Measurements from ENCODE around the gene PRKD2.

PRKD2 gene

GRCh38 chr19:46660008-46660517 lies 56.9 kb downstream of the PRKD2 start:
- no peak for DNase-seq

- DNase-seq: peak in 1 of 2 donors; percentile 9
Measured at GRCh38 chr19:46659151-46660007, 57.5 kb downstream of the PRKD2 start.

- no peak for DNase-seq
Measured at GRCh38 chr19:46656541-46656940, 60.4 kb downstream of the PRKD2 start.

GRCh38 chr19:46654621-46655152 lies 62.2 kb downstream of the PRKD2 start:
- no peak for DNase-seq

DNA sequence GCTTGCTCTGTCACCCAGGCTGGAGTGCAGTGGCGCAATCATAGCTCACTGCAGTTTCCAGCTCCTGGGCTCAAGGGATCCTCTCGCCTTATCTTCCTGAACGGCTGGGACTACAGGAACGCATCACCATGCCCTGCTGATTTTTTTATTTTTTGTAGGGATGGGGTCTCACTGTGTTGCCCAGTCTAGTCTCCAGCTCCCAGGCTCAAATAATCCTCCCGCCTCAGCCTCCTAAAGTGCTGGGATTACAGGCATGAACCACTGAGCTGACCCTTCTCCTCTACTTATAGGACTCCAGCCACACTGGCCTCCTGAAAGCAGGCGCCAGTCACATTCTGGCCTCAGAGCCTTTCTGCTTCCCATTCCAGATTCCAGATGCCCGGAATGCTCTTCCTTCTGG lies 66.5 kb downstream of the PRKD2 start:
- DNase-seq: no peak

DNA sequence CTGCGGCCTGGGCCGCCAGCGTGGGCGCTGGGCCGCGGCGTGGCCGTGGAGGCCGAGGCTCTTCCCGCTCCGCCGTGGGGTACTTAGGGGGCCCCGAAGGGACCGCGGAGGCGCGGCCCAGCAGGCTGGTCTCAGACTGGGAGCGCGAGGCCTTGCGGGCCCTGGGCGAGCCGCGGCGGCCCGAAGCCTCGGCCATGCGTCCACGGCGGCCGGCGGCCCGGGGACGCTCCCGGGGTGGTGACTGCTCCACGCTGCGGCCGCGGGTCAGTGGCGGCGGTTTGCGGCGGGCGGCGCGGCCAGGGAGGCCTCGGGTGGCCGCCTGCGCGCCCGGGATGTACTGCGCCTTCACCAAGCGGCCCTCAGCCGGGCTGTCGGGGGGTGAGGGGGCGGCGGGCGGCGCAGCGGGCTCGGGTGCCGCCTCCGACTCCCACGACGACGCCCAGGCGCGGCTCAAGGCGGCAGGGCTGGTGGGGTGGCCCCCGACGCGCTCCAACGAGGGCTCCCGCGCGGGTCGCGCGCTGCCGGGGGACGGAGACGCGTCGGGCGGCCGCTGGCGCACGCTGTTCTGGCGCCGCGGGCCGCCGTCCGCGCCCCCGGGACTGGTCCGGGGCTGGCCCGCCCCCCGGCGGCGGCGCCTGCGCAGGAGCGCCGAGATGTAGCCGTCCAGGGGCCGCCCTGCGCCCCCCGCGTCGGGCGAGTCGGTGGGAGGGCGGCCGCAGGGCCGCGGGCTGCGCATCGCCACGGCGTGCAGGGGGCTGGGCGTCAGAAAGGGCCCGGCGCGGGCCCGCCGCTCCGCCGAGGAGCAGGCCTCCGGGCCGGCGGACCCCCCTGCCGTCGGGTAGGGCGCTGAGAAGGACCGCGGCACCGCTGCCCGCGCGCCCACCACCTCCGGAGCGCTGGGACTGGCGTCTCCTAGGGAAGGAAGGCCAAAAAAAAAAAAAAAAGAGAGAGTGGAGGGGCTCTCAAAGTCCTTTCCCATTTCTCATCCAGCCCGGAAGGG lies 67.7 kb downstream of the PRKD2 start:
- no peak for DNase-seq

GRCh38 chr19:46648060-46648960 lies 68.6 kb downstream of the PRKD2 start:
- peak in 1 of 2 donors; percentile 28 for DNase-seq

- no peak for DNase-seq
Measured at GRCh38 chr19:46646402-46646801, 70.5 kb downstream of the PRKD2 start.

DNA sequence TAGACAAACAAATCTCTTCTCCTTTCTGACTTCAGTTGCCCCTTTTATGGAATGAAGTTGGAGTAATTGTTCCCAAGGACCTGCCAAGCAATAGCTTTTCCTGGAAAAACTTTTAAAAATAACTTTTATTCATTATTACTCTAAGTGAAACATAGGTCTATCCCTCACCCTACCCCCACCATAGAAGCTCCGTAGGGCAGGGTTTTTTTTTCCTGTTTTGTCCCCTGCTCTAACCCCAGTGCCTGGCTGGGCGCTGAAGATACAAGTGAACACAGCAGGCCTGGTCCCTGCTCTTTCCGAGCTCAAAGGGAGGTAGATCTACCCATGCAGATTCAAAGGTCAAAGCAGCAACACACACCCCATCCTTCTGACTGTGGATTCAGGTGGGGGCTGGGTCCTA lies 72.2 kb downstream of the PRKD2 start:
- no peak for DNase-seq

DNA sequence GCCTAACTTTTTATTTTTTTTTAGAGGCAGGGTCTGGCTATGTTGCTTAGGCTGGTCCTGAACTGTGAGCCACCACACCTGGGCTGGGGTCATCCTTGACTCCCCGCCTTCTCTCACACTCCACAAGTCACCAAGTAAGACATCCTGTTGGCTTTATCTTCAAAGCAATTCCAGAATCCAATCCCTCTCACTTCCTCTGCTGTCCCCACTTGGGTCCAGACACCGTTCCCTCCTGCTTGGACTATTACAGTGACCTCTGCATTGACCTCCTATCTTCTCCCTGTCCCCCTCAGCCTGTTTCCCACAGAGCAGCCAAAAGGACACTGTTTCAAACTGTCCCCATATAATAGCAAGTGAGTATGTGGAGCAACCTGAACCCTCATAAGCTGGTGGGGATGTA lies 76.3 kb downstream of the PRKD2 start:
- DNase-seq: no peak

DNA sequence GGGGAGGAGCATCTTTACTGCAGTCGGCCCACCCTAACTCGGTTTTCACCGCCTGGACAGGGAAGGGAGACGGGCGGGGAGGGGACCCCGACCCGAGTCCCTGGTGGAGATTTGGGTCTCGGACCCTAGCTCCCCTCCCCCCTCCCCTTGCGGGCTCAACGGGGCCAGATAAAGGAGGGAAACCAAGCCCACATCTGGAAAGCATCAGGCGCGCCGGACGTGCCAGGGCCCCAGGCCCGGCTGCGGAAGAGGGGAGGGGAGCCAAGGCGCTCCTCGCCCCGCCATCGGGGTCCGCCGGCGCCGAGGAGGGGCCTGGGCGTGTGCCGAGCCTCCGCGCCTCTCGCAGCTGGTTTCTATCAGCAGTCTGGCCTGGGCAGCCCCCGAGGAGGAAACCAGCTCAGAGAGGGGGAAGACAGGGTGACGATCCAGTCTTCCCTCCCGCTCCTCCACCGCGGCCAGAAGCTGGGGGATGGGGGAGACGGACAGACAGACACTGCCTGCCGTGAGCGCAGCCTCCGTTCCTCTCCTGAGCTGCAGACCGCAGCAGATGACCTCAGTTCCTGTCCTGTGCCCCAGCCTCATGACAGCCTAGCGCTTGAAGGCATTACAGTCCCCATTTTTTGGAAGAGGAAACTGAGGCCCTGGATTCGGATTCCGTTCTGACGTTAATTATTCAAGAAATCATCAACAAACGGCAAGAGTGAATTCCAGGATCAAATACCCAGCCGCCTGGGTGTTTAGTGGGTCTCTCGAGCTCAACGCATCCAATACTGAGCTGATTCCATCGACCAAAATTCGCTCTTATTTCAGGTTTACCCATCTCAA lies 77.3 kb downstream of the PRKD2 start:
- DNase-seq: peak in 1 of 2 donors; percentile 64

GRCh38 chr19:46637224-46637623 lies 79.7 kb downstream of the PRKD2 start:
- DNase-seq: no peak

GRCh38 chr19:46635920-46636761 lies 80.8 kb downstream of the PRKD2 start, which contains the start of gene GNG8:
TSS of gene GNG8 (minus strand) at chr19:46636202. CDS start at chr19:46634682, 1,520 bp downstream.
- peak; percentile 35 to 43 for DNase-seq

- DNase-seq: no peak
Measured at GRCh38 chr19:46634656-46635218, 82.2 kb downstream of the PRKD2 start.

DNA sequence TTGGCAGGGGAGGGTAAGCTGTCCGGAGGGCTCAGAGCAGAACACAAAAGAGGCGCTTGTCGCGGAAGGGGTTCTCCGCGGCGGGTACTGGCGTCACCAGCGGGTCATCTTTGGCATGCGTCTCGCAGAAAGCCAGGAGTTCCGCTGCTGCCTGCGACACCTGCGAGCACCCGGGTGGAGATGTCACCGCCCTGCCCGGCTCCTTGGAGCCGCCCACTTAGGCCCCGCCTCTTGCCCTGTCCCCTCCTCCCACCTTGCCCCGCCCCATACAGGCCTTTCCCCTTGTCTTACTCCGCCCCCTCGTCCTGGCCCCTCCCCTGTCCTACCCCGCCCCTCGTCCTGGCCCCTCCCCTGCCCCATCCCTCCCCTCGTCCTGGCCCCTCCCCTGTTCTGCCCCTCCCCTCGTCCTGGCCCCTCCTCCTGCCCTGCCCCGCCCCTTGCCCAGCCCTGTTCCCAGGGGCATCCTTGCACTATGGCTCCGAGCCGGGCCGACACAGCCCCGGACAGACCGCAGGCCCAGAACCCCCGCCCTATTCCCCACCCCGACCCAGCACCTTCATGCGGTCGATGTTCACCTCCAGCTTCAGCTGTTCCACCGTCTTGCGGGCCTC lies 82.8 kb downstream of the PRKD2 start:
- peak; percentile 96 to 97 for DNase-seq

GRCh38 chr19:46633130-46633529 lies 83.8 kb downstream of the PRKD2 start:
- DNase-seq: no peak

GRCh38 chr19:46631481-46631880 lies 85.4 kb downstream of the PRKD2 start:
- DNase-seq: no peak

- no peak for DNase-seq
Measured at GRCh38 chr19:46630586-46631205, 86.2 kb downstream of the PRKD2 start.

Measured in CD4-positive, alpha-beta T cell treated with Interleukin-1 beta for 1 hour (primary cell).